Hepatocyte (in vitro differentiated cells): Measurements from ENCODE around the gene SNED1. TPM values are rescaled to one million over a fixed set of nuclear protein-coding genes. Genes with fewer than 3 reads are reported as not detected.
"Not testable (repeated sequence)": the region's sequence is repeated elsewhere in the genome, so short reads cannot be mapped to it uniquely, and the experiment has no call there.

ENCODE experiments used
- DNase-seq: peaks from one replicate; pipeline ENCODE4 v3.0.0-alpha.2; 2016; ENCODE audit warnings: low spot score
- H2AFZ ChIP-seq: fragments of 200-600 bp; sonication (generic); 2 replicates; pipeline ENCODE4 v1.6.0; 2016; ENCODE audit warnings: antibody characterized with exemption, mild to moderate bottlenecking
- H3K27ac ChIP-seq: fragments of 200-600 bp; sonication (generic); 2 replicates; pipeline ENCODE4 v1.5.1; 2016; ENCODE audit warnings: mild to moderate bottlenecking
- H3K27me3 ChIP-seq: fragments of 200-600 bp; sonication (generic); 2 replicates; pipeline ENCODE4 v1.6.1; 2016
- H3K36me3 ChIP-seq: fragments of 200-600 bp; sonication (generic); replicated peaks from 2 replicates; pipeline ENCODE4 v1.5.1; 2016; ENCODE audit warnings: low read depth; ENCODE audit not compliant: insufficient read depth
- H3K4me1 ChIP-seq: fragments of 200-600 bp; sonication (generic); 2 replicates; pipeline ENCODE4 v1.5.1; 2016; ENCODE audit warnings: mild to moderate bottlenecking, moderate library complexity; ENCODE audit not compliant: insufficient read depth
- H3K4me2 ChIP-seq: fragments of 200-600 bp; sonication (generic); 2 replicates; pipeline ENCODE4 v1.6.0; 2016
- H3K4me3 ChIP-seq: fragments of 200-600 bp; sonication (generic); 2 replicates; pipeline ENCODE4 v1.5.1; 2016; ENCODE audit warnings: mild to moderate bottlenecking
- H3K79me2 ChIP-seq: fragments of 200-600 bp; sonication (generic); 2 replicates; pipeline ENCODE4 v1.6.0; 2017; ENCODE audit warnings: mild to moderate bottlenecking
- H3K9me2 ChIP-seq: fragments of 200-600 bp; sonication (generic); replicated peaks from 2 replicates; pipeline ENCODE4 v1.6.0; 2017; ENCODE audit warnings: mild to moderate bottlenecking; ENCODE audit not compliant: insufficient read depth
- H3K9me3 ChIP-seq: fragments of 200-600 bp; sonication (generic); 2 replicates; pipeline ENCODE4 v1.5.1; 2016; ENCODE audit warnings: low read depth, mild to moderate bottlenecking
- H4K20me1 ChIP-seq: fragments of 200-600 bp; sonication (generic); 2 replicates; pipeline ENCODE4 v1.6.0; 2016; ENCODE audit warnings: mild to moderate bottlenecking; ENCODE audit not compliant: insufficient read depth, poor library complexity, severe bottlenecking
- EZH2 ChIP-seq: fragments of 200-600 bp; sonication (generic); IDR thresholded peaks from 2 replicates; pipeline ENCODE4 v1.6.1; 2016; ENCODE audit warnings: antibody characterized with exemption, mild to moderate bottlenecking, borderline replicate concordance
- EZH2phosphoT487 ChIP-seq: fragments of 200-600 bp; sonication (generic); IDR thresholded peaks from one replicate; pipeline ENCODE4 v1.6.1; 2018; ENCODE audit warnings: antibody characterized with exemption, mild to moderate bottlenecking, low read depth, moderate library complexity; ENCODE audit not compliant: unreplicated experiment, severe bottlenecking
- whole genome bisulfite sequencing: methylation state at CpG from one replicate; pipeline ENCODE4 v1.1.6; 2016; ENCODE audit warnings: low lambda C conversion rate; ENCODE audit errors: missing lambda C conversion rate; 5-methylcytosine and 5-hydroxymethylcytosine counted together
- polyA plus RNA-seq: library from polyadenylated mRNA; unstranded; fragments of >200 nt; fragmentation: Nextera tagmentation; extraction: Ambion mirVana; gene quantifications from 2 replicates; pipeline ENCODE4 v1.2.1, GENCODE V29; 2016
- total RNA-seq: library from RNA; depleted of rRNA; stranded (reverse); fragments of >200 nt; gene quantifications from 2 replicates; pipeline ENCODE4 v1.2.3, GENCODE V29; 2014
- TF ChIP-seq, protein P1 (sequence below): fragments of 200-600 bp; sonication (generic); IDR thresholded peaks from 2 replicates; pipeline ENCODE4 v1.5.1; 2016; ENCODE audit warnings: antibody characterized with exemption, mild to moderate bottlenecking; ENCODE audit not compliant: poor library complexity

Gene SNED1
- total and polyA plus RNA-seq, 2 experiments from 2014 or later, result 4.6 to 6.5 TPM

DNA sequence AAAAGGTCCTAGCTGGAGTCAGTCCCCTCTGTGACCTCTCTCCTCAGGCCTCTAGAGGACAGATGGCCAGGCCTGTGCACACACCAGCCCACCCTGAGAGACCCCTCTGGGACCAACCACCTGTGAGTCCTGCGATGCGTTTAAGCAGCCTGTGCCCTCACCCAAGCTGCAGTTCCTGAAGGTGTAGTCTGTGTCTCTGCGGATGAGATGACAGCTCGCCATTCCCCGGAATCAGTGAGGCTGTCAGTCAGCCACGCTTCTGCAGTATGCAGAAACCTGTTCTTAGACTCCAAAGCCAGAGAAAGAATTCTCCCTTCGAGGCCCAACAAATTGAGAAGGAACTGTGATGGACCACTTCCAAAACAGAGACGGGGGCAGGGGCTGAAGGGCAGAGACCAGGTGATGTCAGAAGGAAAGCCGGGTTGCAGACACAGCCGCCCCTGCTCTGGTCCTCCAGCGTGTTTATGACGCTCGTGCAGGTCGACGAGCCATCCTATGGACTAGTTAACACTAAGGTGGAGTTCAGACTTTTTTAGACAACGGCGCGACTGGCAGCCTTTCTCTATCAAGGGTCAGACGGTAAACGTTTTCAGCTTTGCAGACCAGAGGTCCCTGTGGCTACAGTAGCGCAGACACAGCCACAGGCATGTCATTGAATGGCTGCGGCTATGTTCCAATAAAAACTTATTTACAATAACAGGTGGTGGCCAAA lies 93.5 kb downstream of the SNED1 start:
- Histone ChIP-seq H3K9me3 (no peaks in the 10 kb centered on the region), H4K20me1 (peaks cover 16% of the 10 kb centered on the region), H2AFZ (no peak overlapping the region), H3K79me2 (no peaks in the 10 kb centered on the region), H3K4me1 (peaks cover 4% of the 10 kb centered on the region), H3K9me2 (no peaks in the 10 kb centered on the region), H3K4me3 (no peak overlapping the region), H3K4me2 (no peak overlapping the region), H3K27me3 (no peaks in the 10 kb centered on the region), H3K36me3 (peaks cover 3% of the 10 kb centered on the region), H3K27ac (no peak overlapping the region)
- no peak for TF ChIP-seq EZH2
- TF ChIP-seq EZH2phosphoT487, result no peak
- TF ChIP-seq, protein P1, sequence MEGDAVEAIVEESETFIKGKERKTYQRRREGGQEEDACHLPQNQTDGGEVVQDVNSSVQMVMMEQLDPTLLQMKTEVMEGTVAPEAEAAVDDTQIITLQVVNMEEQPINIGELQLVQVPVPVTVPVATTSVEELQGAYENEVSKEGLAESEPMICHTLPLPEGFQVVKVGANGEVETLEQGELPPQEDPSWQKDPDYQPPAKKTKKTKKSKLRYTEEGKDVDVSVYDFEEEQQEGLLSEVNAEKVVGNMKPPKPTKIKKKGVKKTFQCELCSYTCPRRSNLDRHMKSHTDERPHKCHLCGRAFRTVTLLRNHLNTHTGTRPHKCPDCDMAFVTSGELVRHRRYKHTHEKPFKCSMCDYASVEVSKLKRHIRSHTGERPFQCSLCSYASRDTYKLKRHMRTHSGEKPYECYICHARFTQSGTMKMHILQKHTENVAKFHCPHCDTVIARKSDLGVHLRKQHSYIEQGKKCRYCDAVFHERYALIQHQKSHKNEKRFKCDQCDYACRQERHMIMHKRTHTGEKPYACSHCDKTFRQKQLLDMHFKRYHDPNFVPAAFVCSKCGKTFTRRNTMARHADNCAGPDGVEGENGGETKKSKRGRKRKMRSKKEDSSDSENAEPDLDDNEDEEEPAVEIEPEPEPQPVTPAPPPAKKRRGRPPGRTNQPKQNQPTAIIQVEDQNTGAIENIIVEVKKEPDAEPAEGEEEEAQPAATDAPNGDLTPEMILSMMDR, result no peak
- DNase-seq, result no peak
- WGBS, result 91% methylated on average over 22 of the region's 22 CpGs

DNA sequence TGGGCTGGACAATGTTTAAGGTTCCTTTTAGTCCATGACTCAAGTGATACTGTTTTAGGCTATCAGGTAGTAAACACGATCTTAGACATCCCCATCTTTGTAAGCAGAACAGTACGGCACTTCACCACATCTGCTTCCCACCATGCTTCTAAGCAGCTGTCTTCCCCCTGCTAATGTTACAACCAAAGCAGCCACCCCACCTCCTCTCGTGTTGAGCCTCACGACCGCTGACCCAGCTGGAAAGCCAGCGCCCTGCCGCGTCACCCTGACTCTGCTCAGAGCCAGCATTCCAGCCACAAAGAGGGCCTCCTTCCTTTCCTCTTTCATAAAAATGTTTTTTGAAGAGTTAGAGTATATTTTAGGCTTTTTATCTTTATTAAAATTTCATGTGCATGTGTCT lies 94.3 kb downstream of the SNED1 start:
- Histone ChIP-seq H3K9me3 (no peaks in the 10 kb centered on the region), H3K27ac (no peak overlapping the region), H3K4me2 (no peak overlapping the region), H3K4me3 (no peak overlapping the region), H4K20me1 (peaks cover 23% of the 10 kb centered on the region), H3K9me2 (no peaks in the 10 kb centered on the region), H3K27me3 (no peaks in the 10 kb centered on the region), H3K4me1 (peaks cover 4% of the 10 kb centered on the region), H3K36me3 (no peaks in the 10 kb centered on the region), H3K79me2 (peaks cover 3% of the 10 kb centered on the region), H2AFZ (no peak overlapping the region)
- no peak for DNase-seq
- TF ChIP-seq EZH2phosphoT487 (no peak), EZH2 (no peak)
- TF ChIP-seq, protein P1, result no peak
- WGBS, result 90% methylated on average over 8 of the region's 8 CpGs

DNA sequence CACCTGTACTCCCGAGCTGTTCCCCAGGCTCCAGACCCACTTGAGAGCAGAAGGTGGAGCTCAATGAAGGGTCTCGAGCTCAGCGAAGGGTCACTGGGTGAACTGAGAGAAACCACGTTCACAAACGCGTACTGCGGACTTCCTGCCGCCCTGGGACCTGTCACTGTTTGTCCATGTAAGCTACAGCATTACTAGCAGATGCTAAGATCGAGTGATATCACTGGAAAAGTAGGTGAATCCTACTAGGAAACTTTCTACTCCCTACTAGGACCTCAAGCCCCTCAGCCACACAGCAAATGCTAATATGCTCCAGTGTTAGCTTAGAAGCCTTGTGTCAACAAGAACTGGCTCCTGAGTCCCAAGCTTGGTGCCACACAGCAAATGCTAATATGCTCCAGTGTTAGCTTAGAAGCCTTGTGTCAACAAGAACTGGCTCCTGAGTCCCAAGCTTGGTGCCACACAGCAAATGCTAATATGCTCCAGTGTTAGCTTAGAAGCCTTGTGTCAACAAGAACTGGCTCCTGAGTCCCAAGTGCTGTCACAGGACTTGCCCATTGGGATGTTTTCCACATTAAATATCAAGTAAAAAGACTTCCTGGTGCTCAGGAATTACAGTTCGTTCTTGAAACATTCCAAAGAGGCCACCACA lies 94.8 kb downstream of the SNED1 start:
- not testable (repeated sequence) for H3K79me2 ChIP-seq, H3K9me2 ChIP-seq, H3K4me3 ChIP-seq, H3K9me3 ChIP-seq, H3K36me3 ChIP-seq, H3K27ac ChIP-seq, DNase-seq, H2AFZ ChIP-seq, H3K27me3 ChIP-seq, H3K4me1 ChIP-seq, H3K4me2 ChIP-seq
- 68% methylated on average over 10 of the region's 10 CpGs for WGBS
- peak; percentile 93 for TF ChIP-seq EZH2phosphoT487
- peaks cover 26% of the 10 kb centered on the region for H4K20me1 ChIP-seq

DNA sequence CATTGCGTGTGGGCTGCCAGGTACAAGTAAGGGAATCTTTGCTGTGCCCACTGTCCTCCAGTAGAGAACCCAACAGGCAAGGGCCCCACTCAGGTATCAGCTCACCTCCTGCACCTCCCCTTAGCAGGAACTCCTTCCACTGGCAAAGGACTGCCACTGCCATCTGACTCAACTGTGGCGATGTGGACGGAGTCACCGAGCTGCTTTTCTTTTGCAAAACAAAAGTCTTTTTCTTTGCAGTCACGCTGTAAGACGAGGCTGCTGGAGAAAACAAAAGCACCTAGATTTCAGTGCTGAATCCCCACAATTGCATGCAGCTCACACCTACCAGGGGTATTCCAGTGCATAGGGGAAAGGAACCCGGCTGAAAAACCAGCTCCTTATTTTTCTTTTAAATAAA lies 95.8 kb downstream of the SNED1 start:
- H3K4me3 ChIP-seq, result no peak overlapping the region
- H3K9me2 ChIP-seq, result no peaks in the 10 kb centered on the region
- H3K36me3 ChIP-seq, result no peaks in the 10 kb centered on the region
- peaks cover 18% of the 10 kb centered on the region for H3K79me2 ChIP-seq
- H3K4me2 ChIP-seq, result no peak overlapping the region
- peaks cover 26% of the 10 kb centered on the region for H4K20me1 ChIP-seq
- TF ChIP-seq, protein P1, result no peak
- TF ChIP-seq EZH2phosphoT487, result no peak
- TF ChIP-seq EZH2, result no peak
- H3K27me3 ChIP-seq, result no peaks in the 10 kb centered on the region
- no peak for DNase-seq
- no peaks in the 10 kb centered on the region for H3K9me3 ChIP-seq
- H2AFZ ChIP-seq, result no peak overlapping the region
- WGBS, result 82% methylated on average over 7 of the region's 7 CpGs
- peaks cover 4% of the 10 kb centered on the region for H3K4me1 ChIP-seq
- H3K27ac ChIP-seq, result no peak overlapping the region
